Duodenal mucosa (tissue), 2 donors: ENCODE data around the gene WFDC9.
"Not testable (repeated sequence)": the region's sequence is repeated elsewhere in the genome, so short reads cannot be mapped to it uniquely, and the experiment has no call there.

ENCODE experiments used
- H3K27ac ChIP-seq: one replicate; pipeline ENCODE4 v1.7.0; 2013; ENCODE audit warnings: low read depth, low read length
- H3K27me3 ChIP-seq, 2 donors: one replicate each; pipeline ENCODE4 v1.7.0; 2013; ENCODE audit warnings: low read length in 2 of 2, control low read depth in 1 of 2; ENCODE audit not compliant: insufficient read depth in 2 of 2, control insufficient read depth in 1 of 2
- H3K36me3 ChIP-seq, 2 donors: one replicate each; pipeline ENCODE4 v1.7.0; 2013; ENCODE audit warnings: low read length in 2 of 2, control low read depth in 1 of 2; ENCODE audit not compliant: insufficient read depth in 2 of 2, control insufficient read depth in 1 of 2
- H3K4me1 ChIP-seq, 2 donors: one replicate each; pipeline ENCODE4 v1.7.0; 2013; ENCODE audit warnings: low read length in 2 of 2, control low read depth in 1 of 2; ENCODE audit not compliant: insufficient read depth in 2 of 2, control insufficient read depth in 1 of 2
- H3K4me3 ChIP-seq, 2 donors: one replicate each; pipeline ENCODE4 v1.7.0; 2013; ENCODE audit warnings: low read length in 2 of 2, low read depth in 1 of 2
- H3K9ac ChIP-seq, 2 donors: one replicate each; pipeline ENCODE4 v1.7.0; 2013; ENCODE audit warnings: low read length in 2 of 2, low read depth in 1 of 2
- H3K9me3 ChIP-seq, 2 donors: one replicate each; pipeline ENCODE4 v1.7.0; 2013; ENCODE audit warnings: low read length in 2 of 2, control low read depth in 1 of 2; ENCODE audit not compliant: control insufficient read depth in 1 of 2

WFDC9 gene

DNA sequence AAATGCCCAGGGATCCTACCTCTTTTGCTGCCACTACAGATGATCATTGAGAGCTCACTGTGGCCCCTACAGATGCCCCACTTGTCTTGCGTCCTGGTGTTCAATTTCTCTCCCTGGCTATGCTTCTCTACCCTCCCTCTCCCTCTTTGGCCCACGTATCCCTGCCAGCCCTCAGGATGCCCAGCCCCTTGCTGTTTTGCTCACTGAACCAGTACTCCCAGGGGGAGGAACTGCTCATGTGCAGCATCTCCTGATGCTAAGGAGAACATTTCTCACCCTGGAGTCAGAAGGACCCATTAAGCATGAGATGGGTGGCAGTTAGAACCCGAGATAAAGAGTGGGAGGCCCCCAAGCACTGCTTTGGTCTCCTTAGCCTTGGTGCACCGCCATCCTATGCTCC lies at the start of gene WFDC9:
Gene WFDC9, minus strand, starts transcription at position 101 of the 400 bp plus-strand sequence. CDS start 21,103 bp downstream, outside the sequence.
- H3K4me1 ChIP-seq: no peaks in the 10 kb centered on the region
- no peaks in the 10 kb centered on the region for H3K36me3 ChIP-seq
- H3K4me3 ChIP-seq: no peak within 1 kb of the TSS
- no peak within 1 kb of the TSS for H3K9ac ChIP-seq
- H3K9me3 ChIP-seq: no peaks in the 10 kb centered on the region
- H3K27me3 ChIP-seq: no peaks in the 10 kb centered on the region
- H3K27ac ChIP-seq: no peak within 1 kb of the TSS

DNA sequence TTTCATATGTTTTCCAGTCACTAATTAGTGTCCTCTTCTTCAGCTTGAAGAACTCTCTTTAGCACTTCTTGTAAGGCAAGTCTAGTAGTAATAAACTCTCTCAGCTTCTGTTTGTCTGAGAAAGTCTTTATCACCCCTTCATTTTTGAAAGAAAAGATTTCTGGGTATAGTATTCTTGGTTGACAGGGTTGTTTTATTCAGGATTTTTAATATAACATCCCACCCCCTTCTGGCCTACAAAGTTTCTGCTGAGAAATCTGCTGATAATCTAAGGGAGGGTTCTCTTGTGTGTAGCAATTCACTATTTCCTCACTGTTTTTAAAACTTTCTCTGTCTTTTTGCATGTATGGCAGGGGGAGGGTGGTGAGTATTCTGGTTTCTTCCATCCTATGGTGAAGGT lies 48.6 kb upstream of the WFDC9 start:
- no peak overlapping the region for H3K9ac ChIP-seq
- H3K27me3 ChIP-seq: no peaks in the 10 kb centered on the region
- no peaks in the 10 kb centered on the region for H3K4me1 ChIP-seq
- H3K36me3 ChIP-seq: no peaks in the 10 kb centered on the region
- peaks cover 8 to 11% of the 10 kb centered on the region in 2 donors for H3K9me3 ChIP-seq
- no peak overlapping the region for H3K4me3 ChIP-seq
- H3K27ac ChIP-seq: no peak overlapping the region

DNA sequence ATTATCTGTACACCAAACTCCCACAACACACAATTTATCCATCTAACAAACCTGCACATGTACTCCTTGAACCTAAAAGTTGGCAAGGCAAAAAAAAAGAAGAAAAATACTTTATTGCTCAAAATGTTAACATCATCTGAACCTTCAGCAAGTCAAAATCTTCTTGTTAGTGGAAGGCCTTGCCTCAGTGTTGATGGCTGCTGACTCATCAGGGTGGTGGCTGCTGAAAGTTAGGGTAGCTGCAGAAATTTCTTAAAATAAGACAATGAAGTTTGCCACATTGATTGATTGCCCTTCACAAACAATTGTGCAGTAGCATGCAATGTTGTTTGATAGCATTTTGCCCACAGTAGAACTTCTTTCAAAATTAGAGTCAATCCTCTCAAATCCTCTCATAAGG lies 41.7 kb upstream of the WFDC9 start:
- H3K36me3 ChIP-seq: no peaks in the 10 kb centered on the region
- no peak overlapping the region for H3K4me3 ChIP-seq
- no peaks in the 10 kb centered on the region for H3K27me3 ChIP-seq
- H3K9me3 ChIP-seq: no peaks in the 10 kb centered on the region
- H3K9ac ChIP-seq: no peak overlapping the region
- no peaks in the 10 kb centered on the region for H3K4me1 ChIP-seq
- no peak overlapping the region for H3K27ac ChIP-seq

- Histone ChIP-seq H3K4me3 (no peak within 1 kb of the TSS), H3K36me3 (no peaks in the 10 kb centered on the region), H3K27me3 (no peaks in the 10 kb centered on the region), H3K9ac (no peak within 1 kb of the TSS), H3K4me1 (no peaks in the 10 kb centered on the region), H3K27ac (no peak within 1 kb of the TSS), H3K9me3 (no peaks in the 10 kb centered on the region)
Observed at GRCh38 chr20:45670139-45670538, 39.1 kb upstream of the WFDC9 start, which contains the start of gene WFDC11. Gene WFDC11 (minus strand): TSS chr20:45670239. CDS start chr20:45650600, 19,639 bp downstream.

DNA sequence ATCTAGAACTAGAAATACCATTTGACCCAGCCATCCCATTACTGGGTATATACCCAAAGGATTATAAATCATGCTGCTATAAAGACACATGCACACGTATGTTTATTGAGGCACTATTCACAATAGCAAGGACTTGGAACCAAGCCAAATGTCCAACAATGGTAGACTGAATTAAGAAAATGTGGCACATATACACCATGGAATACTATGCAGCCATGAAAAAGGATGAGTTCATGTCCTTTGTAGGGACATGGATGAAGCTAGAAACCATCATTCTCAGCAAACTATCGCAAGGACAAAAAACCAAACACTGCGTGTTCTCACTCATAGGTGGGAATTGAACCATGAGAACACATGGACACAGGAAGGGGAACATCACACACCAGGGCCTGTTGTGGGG lies 26.0 kb upstream of the WFDC9 start:
- H3K27ac ChIP-seq, H3K27me3 ChIP-seq, H3K4me3 ChIP-seq, H3K36me3 ChIP-seq, H3K4me1 ChIP-seq, H3K9me3 ChIP-seq, H3K9ac ChIP-seq: not testable (repeated sequence)

DNA sequence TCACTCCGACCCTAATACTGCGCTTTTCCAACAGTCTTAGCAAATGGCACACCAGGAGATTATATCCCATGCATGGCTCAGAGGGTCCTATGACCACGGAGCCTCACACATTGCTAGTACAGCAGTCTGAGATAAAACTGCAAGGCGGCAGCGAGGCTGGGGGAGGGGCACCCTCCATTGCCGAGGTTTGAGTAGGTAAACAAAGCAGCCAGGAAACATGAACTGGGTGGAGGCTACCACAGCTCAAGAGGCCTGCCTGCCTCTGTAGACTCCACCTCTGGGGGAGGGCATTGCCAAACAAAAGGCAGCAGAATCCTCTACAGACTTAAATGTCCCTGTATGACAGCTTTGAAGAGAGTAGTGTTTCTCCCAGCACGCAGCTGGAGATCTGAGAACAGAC lies 20.6 kb upstream of the WFDC9 start:
- H3K27me3 ChIP-seq, H3K27ac ChIP-seq, H3K4me3 ChIP-seq, H3K36me3 ChIP-seq, H3K9me3 ChIP-seq, H3K9ac ChIP-seq, H3K4me1 ChIP-seq: not testable (repeated sequence)

- Histone ChIP-seq H3K4me3 (no peak overlapping the region), H3K27me3 (no peaks in the 10 kb centered on the region), H3K4me1 (no peaks in the 10 kb centered on the region), H3K36me3 (no peaks in the 10 kb centered on the region), H3K9ac (no peak overlapping the region), H3K9me3 (no peaks in the 10 kb centered on the region), H3K27ac (no peak overlapping the region)
Observed at GRCh38 chr20:45649312-45649863, 18.3 kb upstream of the WFDC9 start.

DNA sequence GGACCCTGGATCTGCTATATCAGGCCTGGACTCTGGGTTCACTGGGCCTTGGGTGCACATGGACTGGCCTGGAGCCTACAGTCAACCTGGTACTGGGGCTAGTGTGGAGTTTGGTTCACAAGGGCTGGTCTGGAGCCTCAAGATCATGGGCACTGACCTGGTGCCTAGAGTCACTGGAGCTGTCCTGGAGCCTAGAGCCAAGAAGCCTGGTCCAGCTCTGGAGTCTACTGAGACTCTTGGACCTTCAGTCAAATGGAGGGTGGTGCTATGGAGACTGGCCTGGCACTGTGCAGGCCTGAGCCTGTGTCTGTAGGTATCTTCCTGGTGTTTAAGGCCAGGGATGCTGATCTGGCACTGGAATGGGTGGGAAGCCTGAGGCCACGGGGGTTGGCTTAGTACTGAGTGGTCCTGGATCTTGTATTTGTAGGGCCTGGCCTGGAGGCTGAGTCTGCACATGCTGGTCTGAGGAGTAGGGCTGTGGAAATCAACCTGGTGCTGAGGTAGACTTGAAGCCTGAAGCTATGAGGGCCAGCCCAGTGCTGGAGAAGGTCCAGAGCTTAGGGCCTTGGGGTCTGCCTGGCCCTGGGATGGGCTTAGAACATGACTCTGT lies 16.5 kb upstream of the WFDC9 start:
- Histone ChIP-seq H3K4me1 (no peaks in the 10 kb centered on the region), H3K36me3 (no peaks in the 10 kb centered on the region), H3K4me3 (no peak overlapping the region), H3K9ac (no peak overlapping the region), H3K9me3 (no peaks in the 10 kb centered on the region), H3K27ac (no peak overlapping the region), H3K27me3 (no peaks in the 10 kb centered on the region)

GRCh38 chr20:45646875-45647274 lies 15.8 kb upstream of the WFDC9 start:
- Histone ChIP-seq H3K27me3 (no peaks in the 10 kb centered on the region), H3K27ac (no peak overlapping the region), H3K4me3 (no peak overlapping the region), H3K9me3 (no peaks in the 10 kb centered on the region), H3K4me1 (no peaks in the 10 kb centered on the region), H3K36me3 (no peaks in the 10 kb centered on the region), H3K9ac (no peak overlapping the region)

- H3K4me3 ChIP-seq, H3K27ac ChIP-seq, H3K9me3 ChIP-seq, H3K36me3 ChIP-seq, H3K9ac ChIP-seq, H3K4me1 ChIP-seq, H3K27me3 ChIP-seq: not testable (repeated sequence)
Observed at GRCh38 chr20:45645869-45646268, 14.8 kb upstream of the WFDC9 start.
